HG02623 (cell line): ENCODE results near the gene PDLIM1.

Experiments used
- ATAC-seq: cut with Tn5 transposase; IDR thresholded peaks from one replicate; pipeline ENCODE4 v1.9.1; 2021; ENCODE audit warnings: moderate library complexity; ENCODE audit not compliant: unreplicated experiment

The PDLIM1 gene

DNA sequence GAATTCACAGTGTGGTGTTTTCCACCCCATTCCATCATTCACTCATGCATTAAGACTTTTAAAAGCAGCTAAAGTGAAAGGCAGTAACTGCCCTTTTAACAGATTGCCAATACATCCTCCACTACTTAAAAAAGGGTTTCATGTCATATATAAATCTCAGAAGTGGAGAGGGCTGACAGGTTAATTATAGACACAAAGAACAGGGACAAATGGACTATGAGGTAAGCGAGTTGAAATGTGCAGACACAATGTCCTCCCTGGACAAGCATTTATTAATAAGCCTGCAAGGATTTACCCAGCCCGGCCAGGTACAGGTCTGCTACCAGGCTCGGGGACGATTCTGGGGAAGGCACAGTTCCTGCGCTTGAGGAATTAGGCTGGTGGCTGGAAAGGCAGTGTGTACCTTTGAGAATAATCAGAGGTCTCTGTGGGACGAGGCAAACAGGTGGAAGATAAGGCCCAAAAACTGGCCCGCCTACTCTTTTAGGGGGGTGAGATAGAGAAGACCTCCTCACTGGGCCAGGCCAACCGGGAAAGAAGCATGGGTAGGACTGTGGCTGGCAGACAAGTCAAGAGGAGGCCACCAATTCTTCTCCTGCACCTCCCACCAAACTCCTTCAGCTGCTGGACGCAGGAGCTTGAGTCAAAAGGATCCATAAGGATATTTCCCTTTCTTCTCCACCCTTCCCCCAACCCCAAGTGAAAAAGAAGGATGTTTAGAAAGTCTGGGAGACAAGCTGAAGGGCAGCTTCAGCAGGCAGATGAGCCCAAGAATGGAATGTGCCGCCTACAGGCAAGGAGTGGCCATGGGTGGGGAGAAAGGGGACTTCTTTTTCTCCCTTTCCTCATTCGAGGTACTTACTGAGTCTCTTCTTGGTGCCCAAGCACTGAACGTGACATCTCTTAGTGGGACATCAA, 1.5 kb downstream of the PDLIM1 start:
- ATAC-seq: no peak

DNA sequence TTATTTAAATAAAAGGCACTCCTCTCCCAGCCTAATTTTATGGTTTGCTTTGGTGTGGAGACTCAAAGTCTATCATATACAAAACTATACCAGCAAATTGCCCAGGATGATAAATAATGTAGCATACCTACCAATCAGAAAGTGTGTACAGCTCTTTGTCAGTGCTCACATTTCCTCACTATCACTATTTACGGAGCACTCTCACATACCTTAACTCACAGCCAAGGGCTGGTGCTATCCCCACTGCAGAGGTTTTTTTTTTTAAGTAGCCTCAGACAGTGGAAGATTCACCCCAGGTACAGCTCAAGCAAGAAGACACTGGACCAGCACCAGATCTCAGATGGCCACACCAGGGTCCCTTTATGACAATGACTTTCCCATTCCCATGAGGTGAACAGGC, 2.5 kb downstream of the PDLIM1 start:
- no peak for ATAC-seq

DNA sequence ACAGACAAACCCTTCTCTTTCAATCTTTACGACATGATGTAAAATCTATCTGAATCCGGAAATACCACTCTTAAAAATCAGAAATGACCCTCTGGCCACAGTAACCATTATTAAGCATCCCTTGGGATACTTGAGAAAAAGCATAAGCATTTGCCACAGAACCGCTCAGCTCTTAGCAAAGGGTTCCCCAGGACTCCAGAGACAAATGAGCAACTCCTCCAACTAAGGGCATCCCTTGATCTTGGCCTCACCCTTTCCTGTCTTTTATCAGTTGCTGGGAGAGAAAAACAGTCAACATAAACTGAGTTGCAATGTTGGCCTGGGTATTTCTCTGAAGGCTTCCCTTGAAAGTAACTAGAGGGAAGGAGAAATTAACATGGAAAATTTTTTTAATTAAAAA, 3.5 kb downstream of the PDLIM1 start:
- ATAC-seq: no peak

DNA sequence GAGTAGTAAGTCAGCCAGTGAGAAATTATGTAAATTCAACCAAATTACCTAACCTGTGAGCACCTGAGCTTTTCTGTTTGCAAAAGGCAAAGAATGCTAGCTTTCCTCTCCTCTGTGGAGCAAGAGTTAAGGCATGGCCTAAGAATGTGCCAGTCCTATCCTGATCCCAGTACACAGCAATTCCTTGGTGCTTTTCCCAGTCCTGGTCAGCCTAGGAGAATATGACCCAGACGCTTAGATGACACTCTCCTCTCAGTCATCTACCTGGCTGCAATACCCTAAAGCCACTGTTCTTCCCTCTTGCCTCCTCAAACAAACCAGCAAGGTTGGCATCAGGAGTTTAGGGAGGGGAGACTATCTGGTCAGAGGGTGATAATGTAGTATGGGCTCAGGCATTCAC, 4.1 kb downstream of the PDLIM1 start:
- no peak for ATAC-seq

DNA sequence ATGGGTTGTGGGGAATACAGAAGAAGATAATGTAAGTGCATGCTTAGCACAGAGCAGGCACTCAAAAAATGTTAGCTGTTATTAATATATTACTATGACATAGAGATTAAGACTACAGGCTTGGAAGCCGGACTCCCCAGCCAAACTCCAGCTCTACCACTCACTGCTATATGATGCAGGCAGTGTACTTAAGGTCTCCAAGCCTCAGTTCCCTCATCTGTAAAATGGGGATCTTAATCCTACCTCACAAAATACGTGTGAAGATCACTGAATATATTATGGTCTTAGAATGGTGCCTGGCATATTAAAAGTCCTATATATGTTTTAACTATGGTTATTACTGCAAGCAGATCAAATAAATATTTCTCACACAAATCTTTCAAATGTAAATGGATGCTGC, 5.2 kb downstream of the PDLIM1 start:
- no peak for ATAC-seq

DNA sequence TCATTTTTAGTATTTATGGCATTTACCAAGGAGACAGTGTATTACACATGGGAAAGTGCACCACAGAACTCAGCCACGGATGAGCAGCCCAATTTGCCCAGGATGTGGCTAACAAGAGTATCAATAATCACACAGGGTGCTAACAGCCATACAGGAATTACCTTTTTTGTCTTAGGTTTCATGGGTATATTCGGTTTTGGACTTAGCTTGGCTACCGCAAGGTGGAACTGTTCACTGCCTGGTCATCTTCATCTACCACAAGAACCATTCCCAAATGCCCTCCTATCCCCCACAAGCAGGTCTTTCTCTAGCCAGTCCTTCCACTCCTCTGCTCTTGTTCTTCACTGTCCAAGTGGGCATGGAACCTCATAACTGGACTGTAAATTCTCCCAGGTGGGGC, 6.0 kb downstream of the PDLIM1 start:
- no peak for ATAC-seq

DNA sequence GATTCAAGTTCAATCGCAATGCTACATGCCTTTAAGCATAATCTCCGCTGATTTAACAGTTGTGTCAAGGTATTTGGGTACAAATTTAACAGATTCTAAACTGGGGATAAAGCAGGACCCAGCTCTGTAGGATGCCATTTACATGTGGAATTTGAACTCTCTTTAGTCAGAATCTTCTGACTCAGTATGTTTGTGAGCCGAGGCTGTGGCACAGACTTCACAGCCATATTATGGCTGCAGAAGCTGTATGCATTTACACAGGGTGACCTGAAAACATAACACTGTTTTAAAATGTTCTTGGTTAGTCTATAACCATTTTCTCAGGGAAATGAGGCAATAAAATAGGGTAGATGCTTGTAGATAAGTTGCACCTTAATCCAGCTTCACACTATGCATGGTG, 8.7 kb downstream of the PDLIM1 start:
- ATAC-seq: no peak

DNA sequence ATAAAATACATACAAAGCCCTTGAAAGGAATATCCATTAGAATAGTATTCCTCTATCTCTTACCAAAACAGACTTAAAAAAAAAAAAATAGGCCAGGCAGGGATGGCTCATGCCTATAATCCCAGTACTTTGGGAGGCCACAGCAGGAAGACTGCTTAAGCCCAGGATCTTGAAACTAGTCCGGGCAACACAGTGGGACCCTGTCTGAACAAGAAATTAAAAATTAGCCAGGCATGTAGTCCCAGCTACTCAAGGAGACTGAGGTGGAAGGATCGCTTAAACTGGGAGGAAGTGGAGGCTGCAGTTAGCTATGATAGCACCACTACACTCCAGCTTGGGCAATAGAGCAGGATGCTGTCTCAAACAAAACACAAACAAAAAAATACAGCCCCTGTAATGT, 9.6 kb downstream of the PDLIM1 start:
- no peak for ATAC-seq

DNA sequence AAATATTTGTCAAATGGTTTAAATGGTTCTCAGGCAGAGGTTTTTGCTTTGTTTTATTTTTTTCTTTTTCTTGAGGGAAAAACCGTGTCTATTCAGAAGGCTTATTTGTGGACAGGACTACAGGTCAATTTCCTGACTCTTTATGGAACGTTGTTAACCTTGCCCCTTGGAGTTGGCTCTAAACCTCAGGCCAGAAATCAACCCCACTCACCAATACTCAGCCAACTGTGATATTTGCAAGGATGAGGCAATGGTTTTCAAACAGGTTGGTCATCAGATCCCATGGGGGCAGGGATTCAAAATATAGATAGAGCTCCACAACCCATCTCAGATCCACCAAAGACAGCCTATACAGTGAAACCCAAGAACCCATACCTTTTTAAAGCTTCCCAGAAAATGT, 10.2 kb downstream of the PDLIM1 start:
- no peak for ATAC-seq

DNA sequence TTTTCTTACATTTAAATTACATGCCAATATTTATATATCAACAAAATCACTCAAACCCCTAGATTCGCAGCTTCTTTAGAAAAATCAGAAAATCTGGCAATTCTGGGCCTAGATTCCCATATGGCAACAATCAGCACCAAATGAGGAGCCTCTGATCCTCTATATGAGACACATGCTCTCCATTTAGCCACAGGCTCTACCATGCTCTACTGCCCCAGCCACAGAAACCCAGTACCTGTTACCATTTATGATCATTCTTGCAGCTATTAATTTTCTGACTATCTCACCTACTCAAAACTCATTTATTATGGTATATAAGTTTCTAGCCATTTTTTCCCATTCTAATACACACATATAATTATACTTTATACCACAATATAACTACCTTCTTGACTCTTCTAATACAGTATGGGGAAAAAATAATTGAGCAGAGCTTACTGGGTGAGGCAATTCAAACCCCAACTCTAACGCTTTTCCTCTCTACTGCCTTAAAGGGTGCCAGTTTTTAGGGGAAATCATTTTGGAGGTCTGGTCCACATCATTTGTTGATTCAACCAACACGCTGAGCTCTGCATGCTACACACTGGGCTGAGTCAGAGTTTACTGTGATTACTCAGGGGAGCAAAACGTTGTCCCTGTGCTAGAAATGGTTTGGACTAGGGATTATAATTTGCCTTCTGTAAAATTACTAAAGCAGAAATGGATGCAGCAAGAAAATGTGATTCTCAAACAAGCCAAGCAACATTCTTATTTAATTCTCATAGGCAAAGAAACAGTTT, 11.6 kb downstream of the PDLIM1 start:
- no peak for ATAC-seq

DNA sequence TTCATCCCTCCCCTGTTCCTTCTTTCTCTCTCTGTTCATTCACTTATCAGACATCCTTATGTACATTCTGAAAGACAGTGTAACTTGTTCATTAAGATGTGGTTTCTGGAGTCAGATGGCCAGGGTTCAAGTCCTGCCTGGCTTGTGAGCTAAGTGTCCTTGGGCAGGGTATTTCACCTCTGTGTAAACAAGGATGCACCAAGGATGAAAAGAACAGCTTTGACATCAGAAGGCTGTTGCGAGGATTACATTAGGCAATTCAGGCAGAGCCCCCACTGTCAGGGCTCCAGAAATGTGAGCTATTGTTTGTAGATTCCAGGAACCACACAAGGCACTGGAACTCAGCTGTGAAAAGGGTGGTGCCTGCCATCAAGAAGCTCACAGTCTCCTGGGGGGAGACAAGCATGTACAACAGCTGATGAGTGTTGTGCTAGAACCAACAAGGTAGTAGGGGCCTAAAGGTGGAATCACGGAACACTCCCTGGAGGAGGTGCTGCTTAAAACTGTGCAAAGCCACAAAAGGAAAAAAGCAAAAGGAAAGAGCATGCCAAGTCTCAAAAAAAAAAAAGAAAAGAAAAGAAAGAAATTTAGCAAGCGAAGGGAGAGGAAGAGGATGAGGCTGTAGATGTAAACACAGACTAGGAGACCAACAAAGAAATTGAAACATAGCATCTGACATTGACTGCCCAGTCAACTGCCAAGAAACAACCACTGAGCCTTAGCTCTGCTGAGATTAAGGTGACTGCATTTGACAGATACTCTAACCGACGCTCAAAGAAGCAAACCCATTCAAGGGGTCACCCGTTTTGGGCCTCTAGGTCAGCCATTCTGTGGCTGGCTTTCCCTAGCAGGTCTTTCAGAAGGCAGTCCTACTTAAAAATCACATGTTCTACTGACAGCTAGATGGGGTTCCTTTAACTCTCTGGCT, 12.5 kb downstream of the PDLIM1 start:
- ATAC-seq: no peak

DNA sequence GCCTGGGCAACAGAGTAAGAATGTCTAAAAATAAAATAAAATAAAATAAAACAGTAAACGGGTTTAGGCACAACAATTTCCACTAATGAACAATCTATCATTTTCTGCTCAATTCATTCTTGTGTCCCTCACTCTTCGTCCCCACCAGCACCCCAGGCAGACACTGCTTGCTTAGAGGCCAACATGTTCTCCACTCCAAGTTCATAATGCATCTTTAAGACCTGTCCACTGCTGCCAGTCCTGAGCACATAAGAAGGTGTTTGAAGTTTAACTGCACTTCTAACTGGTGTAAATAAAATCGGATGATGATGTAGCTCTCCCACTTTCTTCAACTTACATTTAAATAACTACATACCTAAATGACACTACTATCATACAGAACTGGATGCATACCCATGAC, 13.2 kb downstream of the PDLIM1 start:
- ATAC-seq: no peak

DNA sequence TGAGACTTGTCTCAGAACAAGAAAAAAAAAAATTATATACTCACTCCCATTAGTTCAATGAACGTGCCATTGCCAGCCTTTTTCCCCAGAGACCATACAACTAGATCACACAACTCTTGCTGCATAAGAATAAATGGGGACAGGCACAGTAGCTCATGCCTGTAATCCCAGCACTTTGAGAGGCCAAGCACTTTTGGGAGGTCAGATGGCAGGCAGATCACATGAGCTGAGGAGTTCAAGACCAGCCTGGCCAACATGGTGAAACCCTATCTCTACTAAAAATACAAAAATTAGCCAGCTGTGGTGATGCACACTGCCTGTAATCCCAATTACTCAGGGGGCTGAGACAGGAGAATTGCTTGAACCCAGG, 13.6 kb downstream of the PDLIM1 start:
- ATAC-seq: no peak

DNA sequence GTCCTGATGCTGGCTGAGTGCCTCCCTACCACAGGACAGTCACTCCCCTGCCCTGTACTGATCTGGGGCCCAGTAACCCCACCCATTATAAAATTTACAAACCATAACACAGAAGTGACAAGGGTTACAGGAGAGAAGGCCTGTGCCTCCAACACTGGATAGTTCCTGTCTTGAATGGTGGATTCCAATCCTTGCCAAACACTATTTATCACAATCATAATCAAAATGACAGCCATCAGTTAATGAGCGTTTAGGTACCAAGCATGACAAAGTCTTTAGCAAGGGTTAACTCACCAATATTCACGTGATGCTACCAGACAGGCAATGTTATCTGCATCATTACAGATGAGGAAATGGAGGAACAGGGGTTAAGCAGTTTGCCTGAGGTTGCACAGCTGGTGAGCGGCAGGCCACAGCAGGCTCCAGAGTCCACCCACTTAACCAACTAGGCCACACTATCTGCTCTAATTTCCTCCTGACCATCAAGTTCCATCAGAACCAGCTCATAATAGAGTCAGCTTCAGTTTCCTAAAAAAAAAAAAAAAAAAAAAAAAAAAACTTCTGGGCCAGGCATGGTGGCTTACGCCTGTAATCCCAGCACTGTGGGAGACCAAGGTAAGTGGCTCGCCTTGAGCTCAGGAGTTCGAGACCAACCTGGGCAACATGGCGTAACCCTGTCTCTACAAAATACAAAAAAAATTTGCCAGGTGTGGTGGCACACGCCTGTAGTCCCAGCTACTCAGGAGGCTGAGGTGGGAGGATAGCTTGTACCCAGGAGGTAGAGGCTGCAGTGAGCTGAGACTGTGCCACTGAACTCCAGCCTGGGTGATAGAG, 14.2 kb downstream of the PDLIM1 start:
- no peak for ATAC-seq

DNA sequence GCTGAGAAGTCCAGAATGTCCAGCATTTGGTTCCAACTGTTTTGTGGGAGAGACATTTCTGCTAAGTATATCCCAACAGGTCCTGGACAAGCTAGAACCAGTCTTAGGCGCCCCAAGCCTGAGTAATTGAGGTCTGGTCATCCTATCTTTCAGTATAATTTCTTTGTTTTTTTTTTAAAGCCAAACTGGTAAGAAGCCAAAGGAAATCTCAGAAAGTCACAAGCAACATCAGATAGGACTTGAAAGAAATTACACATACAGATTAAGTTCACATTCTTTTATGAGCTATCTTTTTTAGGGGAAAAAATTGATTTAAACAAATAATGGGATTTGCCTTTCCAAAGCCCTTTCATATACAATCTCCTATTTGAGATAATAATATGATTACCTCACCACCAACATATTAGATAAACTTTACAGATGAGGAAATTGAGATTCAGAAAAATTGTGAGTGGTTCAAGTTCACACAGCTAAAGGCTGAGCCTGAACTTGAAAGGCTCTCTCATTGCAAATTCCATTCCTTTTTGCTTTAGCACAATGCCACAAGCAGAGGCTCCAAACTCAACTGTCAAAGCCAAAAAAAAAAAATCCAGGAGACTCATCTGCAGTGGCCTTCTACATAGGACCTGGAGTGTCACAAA, 15.0 kb downstream of the PDLIM1 start:
- ATAC-seq: no peak

DNA sequence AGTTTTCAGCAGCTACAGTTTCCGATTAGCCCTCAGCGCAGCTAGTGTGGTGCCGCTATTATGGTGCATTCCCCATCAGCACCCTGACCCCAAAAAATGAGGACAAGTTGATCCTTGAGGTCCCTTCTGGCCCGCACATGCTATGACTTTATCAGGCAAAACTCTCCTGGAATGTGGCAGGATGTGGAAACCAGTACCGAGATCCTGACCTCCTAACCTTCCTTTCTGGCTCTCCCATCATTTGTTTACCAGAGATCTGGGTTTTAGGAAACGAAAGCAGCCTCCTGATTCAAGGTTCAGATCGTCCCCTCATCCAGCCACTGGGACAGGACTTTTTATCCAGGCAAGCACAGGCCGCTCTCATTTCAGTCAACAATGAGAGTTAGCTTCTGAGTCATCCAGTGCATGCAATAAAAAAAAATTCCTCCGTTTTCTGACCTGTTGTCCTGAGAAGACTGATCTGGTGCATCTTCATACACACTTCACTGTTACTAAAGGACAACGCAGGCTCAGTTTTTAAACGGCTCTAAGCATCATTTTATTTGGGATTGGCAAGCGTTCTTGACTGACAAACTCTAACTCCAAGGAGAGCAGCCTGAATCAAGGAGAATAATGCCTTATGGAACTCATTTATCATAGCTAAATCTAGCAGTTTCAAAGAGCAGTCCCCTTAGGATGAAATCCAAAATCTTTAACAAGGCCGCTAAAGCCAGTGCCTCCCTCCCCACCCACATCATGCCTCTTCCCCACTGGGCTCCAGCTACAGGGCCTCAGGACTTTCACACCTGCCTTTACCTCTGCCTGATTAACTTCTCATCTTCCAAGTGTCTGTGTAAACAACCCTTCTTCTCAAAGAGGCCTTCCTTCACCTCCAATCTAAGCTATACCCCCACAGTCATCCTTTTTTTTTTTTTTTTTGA, 17.1 kb downstream of the PDLIM1 start:
- ATAC-seq: no peak

DNA sequence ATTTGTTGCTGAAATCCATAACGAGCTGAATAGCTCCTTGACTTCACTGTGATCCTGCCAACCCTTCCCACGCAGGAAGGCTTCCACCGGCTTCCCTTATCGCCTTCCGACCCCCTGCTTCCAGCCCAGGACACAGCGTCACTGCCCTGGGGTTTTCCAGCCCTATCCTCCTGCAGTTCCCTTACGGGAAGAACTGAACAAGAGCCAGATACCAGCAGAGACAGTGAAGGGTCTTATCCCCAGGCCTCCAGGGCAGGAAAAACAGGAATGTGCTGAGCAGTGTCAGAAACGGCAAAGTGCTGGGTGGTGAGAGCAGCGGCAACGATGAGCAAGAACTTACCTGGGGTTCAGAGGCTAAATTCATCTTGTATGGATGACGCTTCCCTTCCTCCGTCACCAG, 22.4 kb downstream of the PDLIM1 start:
- ATAC-seq: no peak

DNA sequence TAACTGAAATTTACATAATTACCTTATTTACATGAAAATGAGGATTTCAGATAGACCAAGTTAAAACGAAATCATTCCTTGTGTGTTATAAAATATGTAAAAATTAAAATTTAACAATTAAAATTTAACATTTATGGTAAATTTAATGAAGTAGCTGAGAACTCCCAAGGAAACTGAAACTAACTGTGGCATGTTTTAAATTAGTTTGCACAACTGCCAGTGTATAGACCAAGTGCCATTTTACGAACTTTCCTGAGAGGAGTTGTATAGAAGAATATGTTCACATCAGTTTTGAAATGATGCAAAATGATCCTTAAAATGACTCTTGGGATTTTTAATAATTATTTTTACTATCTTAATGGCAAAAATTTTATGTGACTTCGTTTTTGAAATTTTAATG, 23.6 kb downstream of the PDLIM1 start:
- ATAC-seq: no peak

DNA sequence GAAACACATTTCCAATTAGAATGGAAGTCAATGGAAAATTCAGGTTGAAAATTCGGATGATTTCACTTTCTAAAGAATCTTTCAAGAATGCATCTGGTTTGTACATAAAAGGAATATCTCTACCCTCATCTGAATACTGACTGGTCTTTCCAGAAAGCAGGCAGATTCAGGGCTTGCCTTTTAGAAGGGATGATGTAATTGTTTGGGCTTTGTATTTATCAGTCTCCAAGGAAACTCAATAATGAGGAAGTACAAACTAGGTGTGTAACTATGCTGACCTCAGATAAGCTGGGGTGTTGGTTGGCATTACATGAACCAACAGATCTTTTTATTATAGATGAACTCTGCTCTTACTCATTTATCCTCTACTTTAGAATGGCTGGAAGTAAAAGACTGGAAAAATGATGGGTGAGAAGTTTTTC, 24.1 kb downstream of the PDLIM1 start:
- ATAC-seq: peak; percentile 81
